GM12892 (cell line): ENCODE results near the gene TUBB1.

Source experiments
- DNase-seq: peaks from one replicate; pipeline ENCODE4 v3.0.0; 2011; ENCODE audit not compliant: insufficient read length
- FAIRE-seq: peaks from 2 replicates; lab custom pipeline; 2011; peaks lifted over from hg19 to GRCh38; lab: Jason Lieb, UNC
- POLR2A ChIP-seq: IDR thresholded peaks from 2 replicates; pipeline ENCODE4 v1.6.1; 2011; ENCODE audit warnings: low read depth, low read length, control low read depth
- POLR2AphosphoS5 ChIP-seq: IDR thresholded peaks from 2 replicates; pipeline ENCODE4 v1.6.1; 2011; ENCODE audit warnings: low read depth, low read length, control low read depth
- TAF1 ChIP-seq: IDR thresholded peaks from 2 replicates; pipeline ENCODE4 v1.6.1; 2011; ENCODE audit warnings: low read depth, mild to moderate bottlenecking, control low read depth, low read length, borderline replicate concordance

The TUBB1 gene

GRCh38 chr20:59043698-59044097 lies 24.5 kb downstream of the TUBB1 start:
- FAIRE-seq (no peak), DNase-seq (no peak)
- TF ChIP-seq POLR2A (no peak), POLR2AphosphoS5 (no peak), TAF1 (no peak)

- DNase-seq (no peak), FAIRE-seq (no peak)
- no peak for TF ChIP-seq POLR2A
Observed at GRCh38 chr20:59044295-59044694, 25.1 kb downstream of the TUBB1 start.

GRCh38 chr20:59044796-59045195 lies 25.6 kb downstream of the TUBB1 start:
- FAIRE-seq (no peak), DNase-seq (no peak)
- TF ChIP-seq TAF1, result no peak
- no peak for TF ChIP-seq POLR2A
- no peak for TF ChIP-seq POLR2AphosphoS5

- TF ChIP-seq TAF1 (no peak), POLR2A (no peak), POLR2AphosphoS5 (no peak)
- no peak for FAIRE-seq
- no peak for DNase-seq
Observed at GRCh38 chr20:59046862-59047261, 27.6 kb downstream of the TUBB1 start.

- FAIRE-seq, result no peak
- TF ChIP-seq POLR2A (no peak), POLR2AphosphoS5 (no peak), TAF1 (no peak)
- DNase-seq, result no peak
Observed at GRCh38 chr20:59047938-59048680, 28.9 kb downstream of the TUBB1 start.

DNA sequence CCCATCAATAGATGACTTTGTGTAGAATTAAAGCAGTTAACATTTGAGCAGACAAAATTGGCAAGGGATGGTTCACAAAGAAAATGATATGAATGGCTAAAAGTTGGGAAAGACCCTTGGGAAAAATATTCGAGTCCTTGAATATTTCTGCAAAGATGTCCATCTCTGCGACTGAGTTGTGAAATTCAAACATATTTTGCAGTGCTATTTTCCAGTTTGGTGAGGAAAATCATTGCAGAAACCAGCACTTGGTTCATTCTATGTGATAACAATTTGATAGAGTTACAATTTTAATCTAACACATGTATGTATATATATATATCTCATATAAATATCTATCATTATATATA lies 29.4 kb downstream of the TUBB1 start:
- TF ChIP-seq POLR2AphosphoS5 (no peak), POLR2A (no peak), TAF1 (no peak)
- DNase-seq (no peak), FAIRE-seq (no peak)

GRCh38 chr20:59050437-59050836 lies 31.2 kb downstream of the TUBB1 start:
- no peak for DNase-seq
- TF ChIP-seq POLR2A (no peak), POLR2AphosphoS5 (no peak), TAF1 (no peak)
- no peak for FAIRE-seq

DNA sequence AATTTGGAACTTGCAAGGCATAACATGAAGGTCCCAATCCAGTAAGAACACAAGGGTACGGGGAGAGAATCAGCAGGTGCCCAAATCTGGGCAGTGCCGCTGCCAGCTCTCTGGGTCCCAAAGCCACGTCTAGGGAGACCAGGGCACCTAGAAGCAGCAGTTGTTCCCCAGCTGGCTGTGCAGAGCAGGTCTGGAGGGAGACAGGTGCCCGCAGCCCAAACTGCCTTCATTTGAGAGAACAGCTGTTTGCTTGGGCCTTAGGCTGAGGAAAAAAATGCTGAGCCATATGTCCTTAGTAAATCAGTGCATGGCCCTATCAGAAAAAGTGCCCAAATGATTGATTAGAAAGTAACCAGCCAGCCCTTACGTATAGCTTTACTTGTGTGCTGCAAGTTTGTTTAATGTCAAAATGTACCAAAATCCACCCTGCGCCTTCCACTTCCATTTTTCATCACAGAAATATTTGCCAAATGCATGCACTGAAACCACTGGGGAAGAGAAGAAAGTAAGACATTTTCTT lies 32.5 kb downstream of the TUBB1 start:
- TF ChIP-seq POLR2A (no peak), POLR2AphosphoS5 (no peak), TAF1 (no peak)
- FAIRE-seq (no peak), DNase-seq (no peak)

DNA sequence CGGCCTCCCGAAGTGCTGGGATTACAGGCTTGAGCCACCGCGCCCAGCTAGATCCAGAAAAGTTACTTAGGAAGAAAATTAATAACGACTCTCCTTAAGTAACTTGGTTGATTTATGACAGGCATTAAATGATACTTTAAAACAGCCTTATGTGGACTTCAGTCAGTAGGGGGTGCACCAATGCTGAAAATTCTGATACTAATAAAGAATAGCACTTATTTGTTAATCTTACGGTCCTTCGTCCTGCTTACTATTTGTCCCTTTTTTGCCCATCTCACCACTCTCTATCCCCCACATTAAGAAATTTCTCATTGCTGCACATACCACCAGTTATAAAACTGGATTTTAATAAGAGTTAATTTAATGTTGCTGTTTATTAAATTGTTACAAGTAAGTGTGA lies 36.1 kb downstream of the TUBB1 start:
- no peak for FAIRE-seq
- TF ChIP-seq POLR2A (no peak), TAF1 (no peak), POLR2AphosphoS5 (no peak)
- DNase-seq, result no peak

DNA sequence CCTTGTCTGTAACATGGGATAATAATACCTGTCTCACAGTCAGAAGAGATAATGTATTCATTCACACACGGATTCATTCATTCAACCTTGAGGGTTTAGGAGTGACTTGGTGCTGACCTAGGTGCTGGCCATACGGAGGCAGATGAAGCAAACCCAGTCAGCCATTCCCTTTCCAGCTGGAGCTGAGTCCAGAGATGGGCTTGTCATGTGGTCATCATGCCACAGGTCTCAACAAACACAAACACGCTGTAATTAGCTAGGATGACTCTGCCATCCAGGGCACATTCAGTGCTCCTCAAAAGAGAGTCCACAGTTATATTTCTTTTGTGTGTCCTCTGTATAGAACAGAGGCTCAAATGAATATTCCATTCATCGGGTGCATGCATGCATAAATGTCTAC lies 42.9 kb downstream of the TUBB1 start:
- DNase-seq (no peak), FAIRE-seq (no peak)
- TF ChIP-seq POLR2AphosphoS5, result no peak
- TF ChIP-seq POLR2A, result no peak
- no peak for TF ChIP-seq TAF1

DNA sequence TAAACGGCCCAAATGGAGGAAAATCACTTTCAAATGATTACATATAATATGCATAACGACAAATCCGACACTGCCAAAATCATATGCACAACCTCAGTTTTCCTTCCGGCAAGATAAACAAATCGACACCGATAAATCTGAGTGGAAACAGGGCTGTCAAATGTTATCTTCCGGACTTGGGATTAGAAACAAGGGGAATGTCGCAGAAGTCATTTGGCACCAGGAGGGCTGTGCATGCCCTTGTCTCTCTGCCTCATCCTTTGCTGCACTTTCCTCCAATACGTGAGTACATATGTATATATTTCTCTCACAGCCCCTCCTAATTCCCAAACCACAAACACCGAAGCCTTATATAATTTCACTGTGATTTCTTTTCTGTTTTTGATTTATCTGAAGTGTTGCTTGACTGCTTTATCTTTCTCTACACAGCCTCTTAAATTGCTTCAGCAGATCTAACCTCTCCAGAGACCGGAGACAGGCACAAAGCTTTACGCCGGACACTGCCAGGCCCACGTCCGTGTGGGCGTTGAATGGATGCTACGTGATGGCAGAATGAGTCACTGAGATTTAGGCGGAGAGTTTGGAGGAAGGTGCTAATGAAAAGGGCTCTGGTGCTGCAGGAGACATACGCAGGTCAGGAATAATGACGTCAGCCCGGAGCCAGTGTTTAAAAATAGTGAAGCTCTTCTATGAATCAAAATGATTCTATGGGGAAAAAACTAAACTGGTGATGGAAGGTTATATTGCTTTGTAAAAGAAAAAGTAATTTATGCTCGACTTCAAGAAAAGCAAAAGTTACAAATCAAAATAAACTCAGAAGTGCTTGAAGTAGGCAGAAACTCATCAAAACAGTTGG lies 44.4 kb downstream of the TUBB1 start:
- FAIRE-seq, result no peak

DNA sequence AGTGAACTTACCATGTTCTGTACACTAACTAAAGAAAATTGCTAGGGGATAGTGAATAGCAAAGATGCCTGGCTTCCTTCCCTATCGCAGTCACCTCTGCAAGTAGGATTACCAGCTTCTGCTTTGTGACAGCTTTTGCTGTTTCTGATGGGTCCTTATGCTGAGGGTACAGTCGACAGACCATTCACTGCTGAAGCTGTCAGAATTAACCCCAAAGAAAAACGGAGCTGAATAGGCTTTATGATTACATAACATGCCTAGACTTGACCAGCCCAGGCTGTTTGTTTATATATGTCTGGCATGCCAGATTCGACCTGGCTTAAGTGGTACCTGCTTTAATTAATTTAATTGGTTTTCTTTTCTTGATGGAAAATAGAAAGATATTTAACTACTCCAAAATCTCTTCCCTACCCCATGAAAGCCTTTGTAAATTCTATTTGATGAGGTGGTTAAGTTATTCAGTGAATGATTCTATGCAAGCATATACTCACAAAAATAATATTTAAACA lies 45.0 kb downstream of the TUBB1 start:
- FAIRE-seq (no peak), DNase-seq (no peak)
- TF ChIP-seq TAF1, result no peak
- TF ChIP-seq POLR2AphosphoS5, result no peak
- TF ChIP-seq POLR2A, result no peak

More for the DNA sequence above, 44.4 kb downstream of the TUBB1 start:
- no peak for TF ChIP-seq POLR2A
- no peak for TF ChIP-seq TAF1
- DNase-seq, result no peak
